SK-MEL-5 (cell line): ENCODE data around the gene ZFP92. TPM values are rescaled to one million over a fixed set of nuclear protein-coding genes. Genes with fewer than 3 reads are reported as not detected.
A peak's percentile ranks its signal among the peaks of the same experiment; 100 is the strongest.

Source experiments
- DNase-seq: peaks from one replicate; pipeline ENCODE4 v3.0.0-alpha.2; 2016; ENCODE audit warnings: low read depth, low spot score
- in situ Hi-C: cut with HindIII; loops from 2 replicates; pipeline ENCODE4 v1.10.0; 2016; ENCODE audit warnings: low sequenced_read_pairs, high pct_unique_total_duplicates, low pct_unique_long_range_greater_than_20kb
- small RNA-seq, 2 experiments: library from RNA; depleted of rRNA; stranded (forward); fragments of <200 nt; gene quantifications; one replicate each; pipeline ENCODE3, GENCODE V24; 2014
- total RNA-seq: library from RNA; depleted of rRNA; stranded (reverse); fragments of >200 nt; shearing (Covaris generic); gene quantifications from 2 replicates; pipeline ENCODE4 v1.2.3, GENCODE V29; 2014; rRNA removed

The ZFP92 gene
- total RNA-seq, 1 experiment from 2014 or later: 0.53 TPM

- in situ Hi-C loops: no loop called here
- DNase-seq: no peak
These were observed 46.7 kb downstream of the ZFP92 start for GRCh38 chrX:153457827-153458466.

GRCh38 chrX:153458476-153458875 lies 47.2 kb downstream of the ZFP92 start:
- in situ Hi-C loops: no loop called here
- DNase-seq: no peak

- DNase-seq: no peak
These were observed 48.7 kb downstream of the ZFP92 start for GRCh38 chrX:153459986-153460385.

GRCh38 chrX:153460826-153461225 lies 49.6 kb downstream of the ZFP92 start:
- DNase-seq: peak; percentile 64
- in situ Hi-C loops: no loop called here

More at GRCh38 chrX:153459986-153460385, 48.7 kb downstream of the ZFP92 start:
- in situ Hi-C loops: no loop called here

Small RNAs within 50 kb of the gene (small RNA-seq; reads per million reads assigned to genes)
- 0 reads per million in 2 experiments for gene RN7SL667P

Other genes with a start within 250 kb of the ZFP92 start
- gene MAGEA1, start 232.2 kb upstream of the ZFP92 start, total RNA-seq: 2.2 and 2.5 TPM in 2 replicates
- not detected in 2 replicates for gene PNMA6F, start 89.7 kb upstream of the ZFP92 start, total RNA-seq
- gene ZNF275, start 77.3 kb upstream of the ZFP92 start, total RNA-seq: 8.5 and 9.1 TPM in 2 replicates
- gene PNMA6E, start 10.1 kb upstream of the ZFP92 start, total RNA-seq: not detected in 2 replicates
- 0.19 and 0.40 TPM in 2 replicates for gene TREX2, start 34.6 kb downstream of the ZFP92 start, total RNA-seq
- gene HAUS7, start 59.1 kb downstream of the ZFP92 start, total RNA-seq: 22.1 and 24.7 TPM in 2 replicates
- not detected in 2 replicates for gene BGN, start 83.5 kb downstream of the ZFP92 start, total RNA-seq
- 0.05 TPM in 1 of 2 replicates, not detected in the other for gene ATP2B3, start 106.2 kb downstream of the ZFP92 start, total RNA-seq
- gene CCNQ, start 187.7 kb downstream of the ZFP92 start, total RNA-seq: 44.4 and 45.2 TPM in 2 replicates
- gene DUSP9, start 235.7 kb downstream of the ZFP92 start, total RNA-seq: 6.1 and 6.8 TPM in 2 replicates